Nephron (organoid): ENCODE data around the gene SEMA5B.
A peak's percentile ranks its signal among the peaks of the same experiment; 100 is the strongest.

Source experiments
- H3K27ac Mint-ChIP-seq, 3 experiments: 2 replicates each; pipeline ENCODE4 v1.8.0; 2020; ENCODE audit warnings: mixed read lengths in 3 of 3, mild to moderate bottlenecking in 2 of 3, moderate library complexity in 1 of 3
- H3K27me3 Mint-ChIP-seq: 2 replicates; pipeline ENCODE4 v1.8.0; 2021; ENCODE audit warnings: low read depth, mild to moderate bottlenecking, moderate library complexity, mixed read lengths
- H3K36me3 Mint-ChIP-seq: 2 replicates; pipeline ENCODE4 v1.8.0; 2020; ENCODE audit warnings: low read depth, mixed read lengths
- H3K4me1 Mint-ChIP-seq: 2 replicates; pipeline ENCODE4 v1.8.0; 2020; ENCODE audit warnings: mixed read lengths
- H3K4me3 Mint-ChIP-seq, 3 experiments: 2 replicates each; pipeline ENCODE4 v1.8.0; 2020; ENCODE audit warnings: mild to moderate bottlenecking in 3 of 3, mixed read lengths in 3 of 3, moderate library complexity in 2 of 3
- H3K9me3 Mint-ChIP-seq: 2 replicates; pipeline ENCODE4 v1.8.0; 2020; ENCODE audit warnings: mixed read lengths
- CTCF ChIP-seq, 3 experiments: fragments of 200-600 bp; sonication (generic); IDR thresholded peaks; one replicate each; pipeline ENCODE4 v1.5.0; 2021; ENCODE audit warnings: antibody characterized with exemption in 3 of 3; ENCODE audit not compliant: unreplicated experiment in 3 of 3

SEMA5B gene

GRCh38 chr3:123028233-123028828, 768 bp upstream of the SEMA5B start:
- Mint-ChIP-seq H3K4me3 (peak overlapping the region; percentile 78 to 84 (median 83)), H3K27me3 (peaks cover 49% of the 10 kb centered on the region), H3K27ac (peak overlapping the region; percentile 53 to 84 (median 82)), H3K4me1 (peaks cover 21% of the 10 kb centered on the region), H3K36me3 (no peaks in the 10 kb centered on the region), H3K9me3 (peaks cover 5% of the 10 kb centered on the region)
- peak; percentile 62 to 67 (median 64) for TF ChIP-seq CTCF (IDR thresholded peaks at IDR 0.05; ENCODE audit: unreplicated experiment in 3 of 3)

GRCh38 chr3:123026565-123027291, 835 bp downstream of the SEMA5B start:
- H3K4me3 Mint-ChIP-seq, result peak overlapping the region; percentile 84 to 89 (median 88)
- H3K27ac Mint-ChIP-seq, result no peak overlapping the region
- TF ChIP-seq CTCF (IDR thresholded peaks at IDR 0.05; ENCODE audit: unreplicated experiment in 3 of 3), result no peak
- H3K9me3 Mint-ChIP-seq, result peaks cover 5% of the 10 kb centered on the region
- H3K27me3 Mint-ChIP-seq, result peaks cover 59% of the 10 kb centered on the region
- no peaks in the 10 kb centered on the region for H3K36me3 Mint-ChIP-seq
- peaks cover 36% of the 10 kb centered on the region for H3K4me1 Mint-ChIP-seq

GRCh38 chr3:123025642-123026521, 1.7 kb downstream of the SEMA5B start:
- Mint-ChIP-seq H3K27me3 (peaks cover 68% of the 10 kb centered on the region), H3K27ac (peak overlapping the region in 1 of 3 experiments; percentile 15), H3K9me3 (peaks cover 5% of the 10 kb centered on the region), H3K4me3 (peak overlapping the region; percentile 84 to 89 (median 88)), H3K4me1 (peaks cover 45% of the 10 kb centered on the region), H3K36me3 (no peaks in the 10 kb centered on the region)
- no peak for TF ChIP-seq CTCF (IDR thresholded peaks at IDR 0.05; ENCODE audit: unreplicated experiment in 3 of 3)

GRCh38 chr3:123024056-123024455, 3.5 kb downstream of the SEMA5B start:
- Mint-ChIP-seq H3K27ac (no peak overlapping the region), H3K27me3 (peaks cover 66% of the 10 kb centered on the region), H3K36me3 (no peaks in the 10 kb centered on the region), H3K9me3 (peaks cover 5% of the 10 kb centered on the region), H3K4me1 (peaks cover 49% of the 10 kb centered on the region), H3K4me3 (peak overlapping the region in 1 of 3 experiments; percentile 30)
- no peak for TF ChIP-seq CTCF (IDR thresholded peaks at IDR 0.05; ENCODE audit: unreplicated experiment in 3 of 3)

- TF ChIP-seq CTCF (IDR thresholded peaks at IDR 0.05; ENCODE audit: unreplicated experiment in 3 of 3), result no peak
- Mint-ChIP-seq H3K27ac (no peak overlapping the region), H3K36me3 (no peaks in the 10 kb centered on the region), H3K27me3 (peaks cover 62% of the 10 kb centered on the region), H3K9me3 (peaks cover 5% of the 10 kb centered on the region), H3K4me1 (peaks cover 46% of the 10 kb centered on the region), H3K4me3 (no peak overlapping the region)
Observed at GRCh38 chr3:123021996-123022510, 5.5 kb downstream of the SEMA5B start.
